Measurements from ENCODE around the gene CHCHD3. TPM values are rescaled to one million over a fixed set of nuclear protein-coding genes. Genes with fewer than 3 reads are reported as not detected.

Gene CHCHD3
- total and polyA plus RNA-seq, 2 experiments from 2014 or later: 65.3 to 68.5 TPM

DNA sequence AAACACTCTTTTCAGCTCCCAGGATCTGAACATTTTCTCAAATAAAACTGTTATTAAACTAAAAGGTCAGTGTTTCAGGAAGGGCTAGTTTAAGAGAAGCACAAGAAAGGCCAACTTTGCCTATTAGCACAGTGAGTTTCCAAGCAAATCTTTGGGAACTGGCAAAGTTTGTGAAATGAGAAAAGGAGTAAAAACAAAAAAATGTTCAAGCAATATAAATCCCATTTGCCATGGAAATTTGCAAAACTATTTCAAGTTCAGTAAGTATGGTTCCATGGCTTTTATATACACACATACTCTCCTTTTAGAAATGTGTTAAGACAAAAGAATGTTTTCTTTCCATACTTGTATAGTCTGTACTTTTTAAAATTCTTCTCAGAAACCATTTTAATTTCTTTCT is 51.5 kb downstream of the CHCHD3 start:
- H3K79me2 ChIP-seq: peaks cover 17% of the 10 kb centered on the region
- H3K9me2 ChIP-seq (replicated peaks; ENCODE audit: insufficient read depth): peaks cover 4% of the 10 kb centered on the region
- no peaks in the 10 kb centered on the region for H3K4me1 ChIP-seq (ENCODE audit: insufficient read depth)
- no peak for DNase-seq (ENCODE audit: low spot score)
- H3K36me3 ChIP-seq (replicated peaks; ENCODE audit: insufficient read depth, low read depth): no peaks in the 10 kb centered on the region
- no peak overlapping the region for H3K4me2 ChIP-seq
- no peaks in the 10 kb centered on the region for H3K27me3 ChIP-seq
- no peak overlapping the region for H3K27ac ChIP-seq
- no peaks in the 10 kb centered on the region for H3K9me3 ChIP-seq (ENCODE audit: low read depth)
- H2AFZ ChIP-seq: no peak overlapping the region
- no peak overlapping the region for H3K4me3 ChIP-seq
- H4K20me1 ChIP-seq (ENCODE audit: insufficient read depth, poor library complexity, severe bottlenecking): peaks cover 3% of the 10 kb centered on the region
- TF ChIP-seq EZH2phosphoT487 (IDR thresholded peaks at IDR 0.05; ENCODE audit: low read depth, severe bottlenecking, unreplicated experiment): no peak
- TF ChIP-seq, protein P1, sequence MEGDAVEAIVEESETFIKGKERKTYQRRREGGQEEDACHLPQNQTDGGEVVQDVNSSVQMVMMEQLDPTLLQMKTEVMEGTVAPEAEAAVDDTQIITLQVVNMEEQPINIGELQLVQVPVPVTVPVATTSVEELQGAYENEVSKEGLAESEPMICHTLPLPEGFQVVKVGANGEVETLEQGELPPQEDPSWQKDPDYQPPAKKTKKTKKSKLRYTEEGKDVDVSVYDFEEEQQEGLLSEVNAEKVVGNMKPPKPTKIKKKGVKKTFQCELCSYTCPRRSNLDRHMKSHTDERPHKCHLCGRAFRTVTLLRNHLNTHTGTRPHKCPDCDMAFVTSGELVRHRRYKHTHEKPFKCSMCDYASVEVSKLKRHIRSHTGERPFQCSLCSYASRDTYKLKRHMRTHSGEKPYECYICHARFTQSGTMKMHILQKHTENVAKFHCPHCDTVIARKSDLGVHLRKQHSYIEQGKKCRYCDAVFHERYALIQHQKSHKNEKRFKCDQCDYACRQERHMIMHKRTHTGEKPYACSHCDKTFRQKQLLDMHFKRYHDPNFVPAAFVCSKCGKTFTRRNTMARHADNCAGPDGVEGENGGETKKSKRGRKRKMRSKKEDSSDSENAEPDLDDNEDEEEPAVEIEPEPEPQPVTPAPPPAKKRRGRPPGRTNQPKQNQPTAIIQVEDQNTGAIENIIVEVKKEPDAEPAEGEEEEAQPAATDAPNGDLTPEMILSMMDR (IDR thresholded peaks at IDR 0.05; ENCODE audit: poor library complexity): no peak
- TF ChIP-seq EZH2 (IDR thresholded peaks at IDR 0.05; ENCODE audit: borderline replicate concordance): no peak

DNA sequence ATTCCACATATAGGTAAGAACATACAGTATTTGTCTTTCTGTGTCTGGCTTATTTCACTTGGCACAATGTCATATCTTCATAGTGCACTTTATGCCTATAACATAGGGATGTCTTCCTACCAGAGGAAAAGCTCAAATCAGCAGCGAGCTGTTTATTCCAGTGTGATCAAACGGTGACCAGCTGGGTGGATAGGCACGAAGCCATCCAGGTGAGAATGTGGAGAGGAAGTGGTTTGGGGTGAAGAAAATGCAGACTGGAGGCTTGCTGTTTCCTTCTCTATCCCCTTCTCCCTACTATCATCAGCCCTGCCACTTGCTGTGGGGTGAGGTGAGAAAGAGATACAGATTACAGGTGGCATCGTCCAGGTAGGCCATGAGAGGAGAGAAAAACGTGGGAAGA is 52.4 kb downstream of the CHCHD3 start:
- Histone ChIP-seq H4K20me1 (ENCODE audit: insufficient read depth, poor library complexity, severe bottlenecking) (peaks cover 3% of the 10 kb centered on the region), H3K27ac (no peak overlapping the region), H3K9me2 (replicated peaks; ENCODE audit: insufficient read depth) (peaks cover 4% of the 10 kb centered on the region), H3K27me3 (no peaks in the 10 kb centered on the region), H3K9me3 (ENCODE audit: low read depth) (no peaks in the 10 kb centered on the region), H3K36me3 (replicated peaks; ENCODE audit: insufficient read depth, low read depth) (no peaks in the 10 kb centered on the region), H2AFZ (no peak overlapping the region), H3K4me2 (no peak overlapping the region), H3K4me3 (no peak overlapping the region), H3K4me1 (ENCODE audit: insufficient read depth) (no peaks in the 10 kb centered on the region), H3K79me2 (peaks cover 17% of the 10 kb centered on the region)
- DNase-seq (ENCODE audit: low spot score): no peak
- 92% methylated on average over 5 of the region's 5 CpGs for WGBS (ENCODE audit: low lambda C conversion rate, missing lambda C conversion rate)
- TF ChIP-seq EZH2phosphoT487 (IDR thresholded peaks at IDR 0.05; ENCODE audit: low read depth, severe bottlenecking, unreplicated experiment) (no peak), EZH2 (IDR thresholded peaks at IDR 0.05; ENCODE audit: borderline replicate concordance) (no peak)
- TF ChIP-seq, protein P1 (IDR thresholded peaks at IDR 0.05; ENCODE audit: poor library complexity): no peak

DNA sequence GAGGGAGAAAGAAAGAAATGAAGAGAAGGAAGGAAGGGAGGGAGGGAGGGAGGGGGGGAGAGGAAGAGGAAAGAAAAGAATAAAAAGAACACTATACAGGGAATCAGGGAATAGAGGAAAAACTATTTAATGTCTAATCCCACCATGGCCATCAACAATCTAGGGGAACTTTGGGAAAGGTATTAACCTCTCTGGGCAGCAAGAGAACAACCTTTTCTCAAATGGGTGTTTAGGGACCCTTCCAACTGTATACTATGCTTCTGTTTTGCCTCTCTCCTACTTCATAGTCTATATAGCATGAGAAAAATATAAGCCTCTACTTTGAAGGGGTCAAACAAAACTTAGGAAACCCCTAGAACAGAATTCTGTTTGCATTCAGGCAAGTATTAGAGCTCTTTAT is 54.5 kb downstream of the CHCHD3 start:
- TF ChIP-seq EZH2phosphoT487 (IDR thresholded peaks at IDR 0.05; ENCODE audit: low read depth, severe bottlenecking, unreplicated experiment): no peak
- TF ChIP-seq EZH2 (IDR thresholded peaks at IDR 0.05; ENCODE audit: borderline replicate concordance): no peak
- TF ChIP-seq, protein P1 (IDR thresholded peaks at IDR 0.05; ENCODE audit: poor library complexity): no peak
- peaks cover 3% of the 10 kb centered on the region for H4K20me1 ChIP-seq (ENCODE audit: insufficient read depth, poor library complexity, severe bottlenecking)

More for the DNA sequence above, 54.5 kb downstream of the CHCHD3 start:
- Histone ChIP-seq H3K27ac (no peak overlapping the region), H3K79me2 (peaks cover 17% of the 10 kb centered on the region), H3K4me3 (no peak overlapping the region), H2AFZ (no peak overlapping the region), H3K4me2 (no peak overlapping the region), H3K9me2 (replicated peaks; ENCODE audit: insufficient read depth) (peaks cover 4% of the 10 kb centered on the region), H3K27me3 (no peaks in the 10 kb centered on the region), H3K36me3 (replicated peaks; ENCODE audit: insufficient read depth, low read depth) (no peaks in the 10 kb centered on the region), H3K9me3 (ENCODE audit: low read depth) (no peaks in the 10 kb centered on the region), H3K4me1 (ENCODE audit: insufficient read depth) (no peaks in the 10 kb centered on the region)
- no peak for DNase-seq (ENCODE audit: low spot score)

Measured in hepatocyte (in vitro differentiated cells).